Ascending aorta (tissue), 2 donors: ENCODE measurements around the gene RRAGD. TPM values are rescaled to one million over a fixed set of nuclear protein-coding genes. Genes with fewer than 3 reads are reported as not detected.

Experiments
- DNase-seq, 2 donors: peaks; one replicate each; pipeline ENCODE4 v3.0.0-alpha.2; 2019; ENCODE audit warnings: low spot score in 2 of 2
- H3K27ac ChIP-seq, 2 donors: fragments of 200-600 bp; sonication (generic); one replicate each; pipeline ENCODE4 v1.5.1; 2016 to 2017; ENCODE audit warnings: mild to moderate bottlenecking in 1 of 2
- H3K27me3 ChIP-seq: fragments of 200-600 bp; sonication (generic); one replicate; pipeline ENCODE4 v1.5.1; 2017
- H3K36me3 ChIP-seq, 2 donors: fragments of 200-600 bp; sonication (generic); one replicate each; pipeline ENCODE4 v1.5.1; 2016
- H3K4me1 ChIP-seq, 2 donors: fragments of 200-600 bp; sonication (generic); one replicate each; pipeline ENCODE4 v1.5.1; 2016 to 2017; ENCODE audit warnings: mild to moderate bottlenecking in 1 of 2
- H3K4me3 ChIP-seq, 2 donors: fragments of 200-600 bp; sonication (generic); one replicate each; pipeline ENCODE4 v1.5.1; 2016 to 2017; ENCODE audit warnings: mild to moderate bottlenecking in 1 of 2
- H3K9me3 ChIP-seq, 2 donors: fragments of 200-600 bp; sonication (generic); one replicate each; pipeline ENCODE4 v1.5.1; 2016
- intact Hi-C: fragments of 100-400 bp; cut with DNase I; formaldehyde crosslinking; loops from one replicate; pipeline ENCODE4 v1.15.1; 2023
- total RNA-seq: library from RNA; depleted of rRNA; stranded (reverse); fragments of >200 nt; gene quantifications from one replicate; pipeline ENCODE4 v1.1.0, GENCODE V29; 2016
- TF ChIP-seq, protein P1 (sequence below), 3 experiments: fragments of 200-600 bp in 2 of 3; fragments of 450-650 bp in 1 of 3; sonication (generic) in 2 of 3; IDR thresholded peaks; one replicate each; pipeline ENCODE4 v1.5.1; 2016 to 2019; ENCODE audit warnings: antibody characterized with exemption in 3 of 3, mild to moderate bottlenecking in 1 of 3, moderate library complexity in 1 of 3

The RRAGD gene
- total RNA-seq, 1 donor from 2014 or later: 9.2 TPM

DNA sequence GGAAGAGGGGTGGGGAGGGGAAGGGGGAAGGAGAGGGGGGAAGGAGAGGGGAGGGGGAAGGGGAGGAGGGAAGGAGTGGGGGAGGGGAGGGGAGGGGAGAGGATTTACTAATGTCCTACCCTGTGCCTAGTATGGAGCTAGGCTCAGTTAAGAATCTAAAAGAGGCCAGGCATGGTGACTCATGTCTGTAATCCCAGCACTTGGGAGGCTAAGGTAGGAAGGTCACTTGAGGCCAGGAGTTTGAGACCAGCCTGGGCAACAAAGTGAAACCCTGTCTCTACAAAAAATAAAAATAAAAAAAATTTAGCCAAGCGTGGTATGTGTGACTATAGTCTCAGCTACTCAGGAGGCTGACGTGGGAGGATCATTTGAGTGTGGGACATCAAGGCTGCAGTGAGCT, 72.5 kb downstream of the RRAGD start:
- Histone ChIP-seq H3K9me3 (no peaks in the 10 kb centered on the region), H3K4me3 (no peak overlapping the region), H3K27ac (no peak overlapping the region), H3K27me3 (no peaks in the 10 kb centered on the region), H3K4me1 (peaks cover 0 to 2% of the 10 kb centered on the region in 2 donors), H3K36me3 (peaks cover 28 to 45% of the 10 kb centered on the region in 2 donors)
- TF ChIP-seq, protein P1, sequence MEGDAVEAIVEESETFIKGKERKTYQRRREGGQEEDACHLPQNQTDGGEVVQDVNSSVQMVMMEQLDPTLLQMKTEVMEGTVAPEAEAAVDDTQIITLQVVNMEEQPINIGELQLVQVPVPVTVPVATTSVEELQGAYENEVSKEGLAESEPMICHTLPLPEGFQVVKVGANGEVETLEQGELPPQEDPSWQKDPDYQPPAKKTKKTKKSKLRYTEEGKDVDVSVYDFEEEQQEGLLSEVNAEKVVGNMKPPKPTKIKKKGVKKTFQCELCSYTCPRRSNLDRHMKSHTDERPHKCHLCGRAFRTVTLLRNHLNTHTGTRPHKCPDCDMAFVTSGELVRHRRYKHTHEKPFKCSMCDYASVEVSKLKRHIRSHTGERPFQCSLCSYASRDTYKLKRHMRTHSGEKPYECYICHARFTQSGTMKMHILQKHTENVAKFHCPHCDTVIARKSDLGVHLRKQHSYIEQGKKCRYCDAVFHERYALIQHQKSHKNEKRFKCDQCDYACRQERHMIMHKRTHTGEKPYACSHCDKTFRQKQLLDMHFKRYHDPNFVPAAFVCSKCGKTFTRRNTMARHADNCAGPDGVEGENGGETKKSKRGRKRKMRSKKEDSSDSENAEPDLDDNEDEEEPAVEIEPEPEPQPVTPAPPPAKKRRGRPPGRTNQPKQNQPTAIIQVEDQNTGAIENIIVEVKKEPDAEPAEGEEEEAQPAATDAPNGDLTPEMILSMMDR (IDR thresholded peaks at IDR 0.05): no peak
- intact Hi-C loops: no loop called here
- no peak for DNase-seq

DNA sequence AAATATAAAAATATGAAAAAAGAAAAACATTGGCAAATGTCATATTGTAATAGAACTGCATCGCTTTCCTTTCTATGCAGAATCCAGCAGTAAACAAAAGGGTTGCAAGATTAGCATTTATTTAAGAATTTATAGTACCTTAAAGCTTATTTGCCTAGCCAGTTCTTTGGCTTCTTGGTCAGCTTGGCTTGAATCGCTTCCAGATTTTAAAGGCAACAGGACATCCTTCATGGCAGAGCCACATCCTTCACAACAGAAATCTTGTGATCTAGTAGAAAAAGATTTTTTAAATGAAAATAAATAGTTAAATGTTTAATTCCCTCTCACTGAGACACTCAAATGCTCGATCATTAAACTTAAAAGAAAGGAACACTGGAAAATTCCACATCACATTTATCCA, 76.9 kb downstream of the RRAGD start:
- Histone ChIP-seq H3K27ac (no peak overlapping the region), H3K27me3 (no peaks in the 10 kb centered on the region), H3K36me3 (peaks cover 28 to 57% of the 10 kb centered on the region in 2 donors), H3K9me3 (no peaks in the 10 kb centered on the region), H3K4me1 (no peaks in the 10 kb centered on the region), H3K4me3 (no peak overlapping the region)
- TF ChIP-seq, protein P1 (IDR thresholded peaks at IDR 0.05): no peak
- no peak for DNase-seq
- intact Hi-C loops: no loop called here

DNA sequence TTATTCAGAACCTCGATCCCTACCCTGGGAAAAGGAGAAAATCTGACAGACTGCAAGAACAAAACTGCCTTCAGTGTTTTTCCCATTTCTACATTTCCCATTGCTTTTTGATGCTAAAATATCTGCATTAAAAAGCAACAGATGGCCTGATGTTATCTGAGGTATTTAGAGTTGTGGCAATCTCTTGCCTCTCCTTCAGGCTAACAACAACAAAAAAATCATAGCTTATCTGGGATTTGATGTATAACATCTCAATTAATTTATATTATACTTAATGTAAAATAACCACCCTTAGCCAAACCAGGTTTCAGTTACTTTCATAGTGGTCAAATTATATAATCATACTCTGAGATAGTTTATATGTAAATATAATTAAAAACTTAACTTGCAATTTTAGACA, 81.2 kb downstream of the RRAGD start:
- H3K9me3 ChIP-seq: no peaks in the 10 kb centered on the region
- H3K4me1 ChIP-seq: no peaks in the 10 kb centered on the region
- DNase-seq: no peak
- TF ChIP-seq, protein P1 (IDR thresholded peaks at IDR 0.05): no peak
- H3K4me3 ChIP-seq: no peak overlapping the region
- H3K27ac ChIP-seq: no peak overlapping the region
- H3K36me3 ChIP-seq: peaks cover 35 to 71% of the 10 kb centered on the region in 2 donors
- H3K27me3 ChIP-seq: no peaks in the 10 kb centered on the region
- intact Hi-C loops: no loop called here

DNA sequence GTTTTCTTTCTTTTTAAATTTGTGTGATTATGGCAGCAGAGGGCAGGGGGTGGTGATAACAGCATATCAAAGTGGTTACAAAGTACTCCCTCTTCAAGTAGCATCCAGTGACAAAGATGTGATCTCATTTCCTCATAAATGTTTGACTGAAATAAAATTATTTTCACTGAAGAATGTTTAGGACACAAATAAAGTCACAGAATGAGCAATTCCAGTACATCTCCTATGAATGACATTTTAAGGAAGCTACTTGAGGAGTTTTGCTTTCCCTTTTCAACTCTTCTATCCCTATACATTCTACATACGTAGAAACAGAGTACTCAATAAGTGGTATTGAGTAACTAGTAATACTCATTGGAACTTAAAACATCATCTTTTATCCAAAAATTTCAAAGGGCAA, 83.1 kb downstream of the RRAGD start:
- no peak for DNase-seq
- Histone ChIP-seq H3K36me3 (peaks cover 29 to 63% of the 10 kb centered on the region in 2 donors), H3K27ac (no peak overlapping the region), H3K27me3 (no peaks in the 10 kb centered on the region), H3K9me3 (no peaks in the 10 kb centered on the region), H3K4me1 (no peaks in the 10 kb centered on the region), H3K4me3 (no peak overlapping the region)
- TF ChIP-seq, protein P1 (IDR thresholded peaks at IDR 0.05): no peak
- intact Hi-C loops: no loop called here

DNA sequence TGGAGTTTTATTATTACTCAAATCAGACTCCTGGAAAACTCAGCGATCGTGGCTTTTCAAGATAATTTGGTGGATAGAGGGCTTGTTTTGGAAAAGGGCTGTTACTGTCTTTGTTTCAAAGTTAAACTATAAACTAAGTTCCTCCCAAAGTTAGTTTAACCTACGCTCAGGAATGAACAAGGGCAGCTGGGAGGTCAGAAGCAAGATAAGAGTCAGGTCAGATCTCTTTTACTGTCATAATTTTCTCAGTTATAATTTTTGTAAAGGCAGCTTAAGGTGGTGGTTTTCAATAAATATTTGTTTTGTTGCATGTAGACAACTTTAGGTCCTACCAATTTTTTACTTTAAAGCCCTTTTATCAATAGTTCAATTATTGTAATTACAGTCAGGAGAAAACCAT, 87.8 kb downstream of the RRAGD start:
- TF ChIP-seq, protein P1 (IDR thresholded peaks at IDR 0.05): no peak
- H3K27me3 ChIP-seq: no peaks in the 10 kb centered on the region
- no peak overlapping the region for H3K4me3 ChIP-seq
- H3K27ac ChIP-seq: no peak overlapping the region
- peaks cover 16 to 35% of the 10 kb centered on the region in 2 donors for H3K36me3 ChIP-seq
- peaks cover 0 to 3% of the 10 kb centered on the region in 2 donors for H3K9me3 ChIP-seq
- no peak for DNase-seq
- intact Hi-C loops: no loop called here
- no peaks in the 10 kb centered on the region for H3K4me1 ChIP-seq

DNA sequence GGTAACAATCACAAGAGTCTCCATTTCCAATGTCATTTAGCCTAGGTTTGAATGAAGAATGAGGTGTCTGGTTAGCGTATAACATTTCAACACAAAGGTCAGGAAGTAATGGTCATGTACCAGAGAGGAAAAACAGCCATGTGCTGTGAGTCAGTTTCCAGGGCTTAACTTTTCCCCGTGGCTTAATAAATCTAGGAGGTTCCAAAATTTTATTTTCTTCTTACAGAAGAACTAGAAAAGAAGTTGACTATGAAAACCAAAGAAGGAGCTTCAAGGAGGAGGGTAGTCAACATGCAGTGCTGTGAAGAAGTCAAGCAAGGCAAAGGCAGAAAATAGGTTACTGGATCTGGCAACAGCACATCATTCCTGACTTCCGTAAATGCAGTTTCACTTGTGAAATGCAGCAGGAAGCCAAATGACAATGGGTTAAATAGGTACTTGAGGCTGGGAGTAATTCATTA, 88.5 kb downstream of the RRAGD start:
- no peaks in the 10 kb centered on the region for H3K4me1 ChIP-seq
- TF ChIP-seq, protein P1 (IDR thresholded peaks at IDR 0.05): no peak
- intact Hi-C loops: no loop called here
- H3K27ac ChIP-seq: no peak overlapping the region
- no peak overlapping the region for H3K4me3 ChIP-seq
- peaks cover 14 to 28% of the 10 kb centered on the region in 2 donors for H3K36me3 ChIP-seq
- H3K27me3 ChIP-seq: no peaks in the 10 kb centered on the region
- peaks cover 0 to 3% of the 10 kb centered on the region in 2 donors for H3K9me3 ChIP-seq
- no peak for DNase-seq
